GM18517 (cell line): ENCODE measurements around the gene PIRT.

Experiments used
- ATAC-seq: cut with Tn5 transposase; IDR thresholded peaks from one replicate; pipeline ENCODE4 v1.9.1; 2021; ENCODE audit warnings: mild to moderate bottlenecking, moderate library complexity; ENCODE audit not compliant: unreplicated experiment

The PIRT gene

DNA sequence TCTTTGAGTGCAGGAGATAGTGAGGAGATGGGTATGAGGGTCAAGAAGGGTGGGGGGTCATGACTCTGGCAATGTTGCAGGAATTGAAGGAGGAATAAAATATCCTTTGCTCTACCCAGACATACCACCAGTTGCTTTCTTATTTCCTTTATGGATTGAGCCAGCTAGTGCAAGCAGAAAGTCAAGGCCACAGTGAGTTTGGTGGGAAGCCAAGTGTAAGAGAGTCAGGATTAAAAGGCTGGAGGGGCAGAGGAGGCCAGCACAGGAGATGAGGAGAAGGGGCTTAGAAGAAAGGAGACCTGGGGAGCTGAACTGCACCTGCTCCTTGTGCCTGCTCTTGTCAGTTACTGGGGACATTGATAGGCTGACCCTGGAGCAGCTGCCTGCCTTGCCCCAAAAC lies 16.1 kb downstream of the PIRT start:
- no peak for ATAC-seq

DNA sequence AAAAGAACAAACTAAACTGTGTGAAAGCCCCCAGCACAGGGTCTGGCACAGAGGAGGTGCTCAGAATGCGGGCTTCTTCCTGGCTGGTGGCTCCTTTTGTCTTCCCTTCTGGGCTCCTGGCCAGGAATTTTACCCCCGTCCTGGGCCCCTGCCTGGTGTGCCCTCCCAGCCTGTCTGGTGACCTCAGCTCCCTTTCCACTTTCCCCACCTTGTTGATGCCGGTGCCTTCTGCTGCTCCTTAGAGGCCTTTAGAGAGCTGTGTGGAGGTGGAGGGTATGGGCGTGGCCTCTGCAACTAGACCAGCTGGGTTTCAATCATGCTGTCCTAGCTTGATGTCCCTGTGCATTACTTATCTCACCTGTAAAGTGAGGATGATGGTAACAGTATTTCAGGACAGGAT lies 16.8 kb downstream of the PIRT start:
- ATAC-seq = no peak

GRCh38 chr17:10815319-10815718 lies 22.6 kb downstream of the PIRT start:
- no peak for ATAC-seq

GRCh38 chr17:10814075-10814474 lies 23.8 kb downstream of the PIRT start:
- no peak for ATAC-seq

- no peak for ATAC-seq
Observed at GRCh38 chr17:10812674-10813073, 25.2 kb downstream of the PIRT start.

DNA sequence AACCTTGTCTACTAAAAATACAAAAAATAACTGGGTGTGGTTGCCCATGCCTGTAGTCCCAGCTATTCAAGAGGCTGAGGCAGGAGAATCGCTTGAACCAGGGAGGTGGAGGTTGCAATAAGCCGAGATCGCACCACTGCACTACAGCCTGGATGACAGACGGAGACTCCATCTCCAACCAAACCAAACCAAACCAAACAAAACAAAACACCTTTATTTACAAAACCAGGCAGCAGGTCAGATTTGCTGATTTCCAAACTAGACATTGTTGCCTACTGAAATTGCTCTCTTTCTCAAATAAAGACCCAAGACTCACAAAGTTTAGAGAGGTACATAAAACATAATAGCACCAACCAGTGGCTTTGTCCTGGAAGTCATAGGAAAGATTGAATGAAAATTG lies 28.3 kb downstream of the PIRT start:
- no peak for ATAC-seq

GRCh38 chr17:10807704-10808128 lies 30.2 kb downstream of the PIRT start:
- no peak for ATAC-seq

DNA sequence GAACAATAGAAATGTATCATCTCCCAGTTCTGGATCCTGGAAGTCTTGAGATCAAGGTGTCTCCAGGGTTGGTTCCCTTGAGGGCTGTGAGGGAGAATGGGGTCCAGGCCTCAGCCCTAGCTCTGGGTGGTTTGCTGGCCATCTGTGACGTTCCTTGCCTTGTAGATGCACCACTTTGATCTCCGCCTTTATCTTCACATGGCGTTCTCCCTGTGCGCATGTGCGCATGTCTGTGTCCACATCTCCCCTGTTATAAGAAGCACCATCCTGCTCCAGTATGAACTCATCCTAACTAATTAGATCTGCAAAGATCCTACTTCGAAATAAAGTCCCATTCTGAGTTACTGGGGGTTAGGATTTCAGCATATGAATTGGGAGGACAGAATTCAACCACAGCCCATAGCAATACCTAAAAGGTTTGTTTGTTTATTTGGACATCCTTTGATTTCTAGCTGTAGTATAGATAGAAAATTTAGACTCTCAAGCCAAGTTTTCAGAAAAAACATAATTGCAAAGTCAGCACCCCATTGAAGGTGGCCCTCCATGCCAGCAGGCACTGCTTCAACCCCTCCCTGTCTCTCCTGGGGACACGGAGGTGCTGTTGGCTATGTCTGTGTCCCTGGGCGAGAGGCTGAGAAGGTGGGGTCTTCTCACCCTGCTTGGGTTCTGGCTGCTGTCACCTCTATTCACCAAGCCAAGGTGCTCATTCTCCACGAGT lies 31.2 kb downstream of the PIRT start:
- ATAC-seq = no peak

GRCh38 chr17:10805911-10806310 lies 32.0 kb downstream of the PIRT start:
- ATAC-seq = no peak

DNA sequence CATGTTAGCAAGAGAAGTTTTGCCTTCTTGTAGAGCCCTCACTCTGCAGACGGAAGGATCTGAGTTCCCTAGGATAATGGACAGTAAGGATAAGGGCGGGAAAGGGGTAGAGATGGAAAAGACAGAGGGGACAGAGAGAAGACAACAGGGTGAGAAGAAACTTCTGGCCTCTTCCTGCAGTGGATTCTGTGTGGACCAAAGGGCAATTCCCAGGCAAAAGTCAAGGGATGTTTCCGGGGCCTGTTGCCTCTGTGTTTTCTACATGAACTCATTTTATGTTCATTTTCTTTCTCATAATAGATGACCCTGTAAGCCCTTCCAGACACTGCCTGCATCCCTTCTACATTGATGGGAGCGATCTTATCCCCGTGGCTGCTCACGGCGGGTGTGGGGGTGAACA lies 33.3 kb downstream of the PIRT start:
- no peak for ATAC-seq

DNA sequence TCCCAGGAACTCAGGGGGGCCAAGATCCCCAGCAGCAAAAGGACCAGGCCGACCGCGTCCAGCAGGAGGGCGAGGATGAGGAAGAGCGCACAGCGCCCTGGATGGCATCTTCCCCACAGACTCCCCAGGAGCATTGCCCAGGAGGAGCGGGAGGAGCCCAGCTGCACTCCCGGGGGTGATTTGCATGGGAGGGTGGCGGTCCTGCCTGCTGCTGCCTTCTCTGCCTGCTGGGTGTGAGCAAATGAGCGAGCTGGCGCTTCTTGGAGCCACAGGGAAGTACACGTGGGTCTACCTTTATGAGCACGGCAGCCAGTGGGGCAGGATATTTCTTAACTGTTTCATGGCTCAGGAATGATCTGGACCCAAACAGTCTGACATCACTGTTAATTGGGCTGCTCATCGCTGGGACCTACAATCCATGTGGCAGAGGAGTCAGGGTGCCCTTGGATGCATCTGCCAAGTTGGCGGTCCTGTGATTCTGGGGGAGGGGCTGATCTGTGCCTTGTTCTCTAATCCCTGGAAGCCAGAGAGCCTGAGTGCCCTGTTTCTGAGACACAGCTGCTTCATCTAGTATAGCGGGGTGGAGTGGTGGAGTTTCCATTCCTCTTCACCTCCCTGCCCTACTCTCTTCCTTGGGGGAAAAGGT lies 33.9 kb downstream of the PIRT start, which contains the start of gene TMEM238L:
Gene TMEM238L, minus strand, starts transcription at position 270 of the 646 bp plus-strand sequence. Its CDS starts 136 bp downstream, at position 134.
- no peak for ATAC-seq

DNA sequence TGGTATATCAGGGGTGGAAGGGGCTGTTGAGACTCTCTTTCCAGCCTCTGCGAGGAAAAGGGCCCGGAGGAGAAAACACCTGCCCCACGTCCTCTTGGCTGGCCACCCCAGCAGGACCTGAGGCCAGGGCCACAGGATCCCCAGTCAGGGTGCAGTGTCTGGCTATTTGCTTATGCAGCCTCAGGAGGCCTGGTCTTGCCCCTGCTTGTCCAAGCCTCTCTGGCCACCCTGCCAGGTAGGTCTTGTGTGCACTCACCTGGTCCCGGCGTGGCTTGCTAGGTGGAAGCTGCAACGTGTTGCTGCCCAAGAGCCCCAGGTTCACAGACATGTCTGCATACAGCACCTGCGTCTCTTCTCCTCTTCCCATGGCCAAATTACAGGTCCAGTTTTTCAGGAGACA lies 34.5 kb downstream of the PIRT start:
- ATAC-seq = no peak

GRCh38 chr17:10802496-10803284 lies 35.2 kb downstream of the PIRT start:
- no peak for ATAC-seq

GRCh38 chr17:10799407-10799806 lies 38.5 kb downstream of the PIRT start:
- no peak for ATAC-seq

- no peak for ATAC-seq
Observed at GRCh38 chr17:10798910-10799309, 39.0 kb downstream of the PIRT start.

DNA sequence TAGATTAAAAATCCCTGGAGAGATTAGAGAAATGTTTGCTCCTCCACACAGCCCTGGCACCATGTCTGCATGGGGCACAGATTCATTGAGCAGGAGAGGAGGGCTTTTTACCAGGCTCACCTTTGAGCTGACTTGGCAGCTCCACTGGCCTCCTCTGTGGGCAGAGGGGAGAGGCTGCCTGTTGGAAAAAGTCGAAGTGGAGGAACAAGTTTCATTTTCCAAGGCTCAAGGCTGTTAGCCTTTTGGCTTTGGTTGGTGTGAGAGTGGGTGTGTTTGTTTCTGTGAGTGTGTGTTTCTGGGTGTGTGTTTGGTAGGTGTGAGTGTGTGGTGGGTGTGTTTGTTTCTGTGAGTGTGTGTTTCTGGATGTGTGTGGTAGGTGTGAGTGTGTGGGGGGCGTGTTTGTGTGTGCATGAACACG lies 39.5 kb downstream of the PIRT start:
- no peak for ATAC-seq

DNA sequence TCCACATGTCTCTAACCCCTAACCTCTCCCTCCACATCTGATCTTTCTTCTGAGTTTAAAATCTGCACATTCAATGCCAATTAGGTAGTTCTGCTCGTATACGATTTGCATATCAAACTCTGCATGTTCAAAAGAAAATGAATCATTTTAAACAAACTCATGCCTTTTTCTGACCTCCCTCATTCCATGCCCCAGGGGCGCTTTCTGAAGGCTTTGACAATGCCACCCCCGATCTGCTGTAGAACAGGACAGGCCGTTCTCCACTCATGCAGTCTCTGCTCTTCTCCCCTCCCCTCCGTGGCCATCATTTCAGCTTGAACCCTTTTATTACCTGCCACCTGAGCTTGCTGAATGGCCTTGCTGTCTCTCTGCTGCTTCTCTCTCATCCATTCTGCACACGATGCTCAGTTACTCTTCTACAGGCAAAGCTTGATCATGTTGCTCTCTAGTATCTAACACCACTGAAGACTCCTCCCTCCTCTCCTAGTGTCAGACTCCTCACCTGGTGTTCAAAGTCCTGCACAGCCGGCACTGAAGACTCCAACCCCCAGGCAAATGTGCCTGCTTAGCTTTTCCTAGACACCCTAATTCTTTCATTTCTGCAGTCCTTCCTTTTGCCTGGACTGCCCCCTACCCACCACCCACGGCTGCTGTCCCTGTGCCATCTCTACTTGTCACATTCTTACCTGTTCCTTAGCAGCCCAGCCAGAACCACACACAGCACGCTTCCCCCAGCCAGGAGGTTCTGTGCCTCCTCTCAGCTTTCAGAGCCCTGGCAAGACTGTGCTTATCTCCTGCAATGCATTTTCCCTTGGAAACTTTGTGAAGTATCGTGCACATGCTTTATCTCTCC lies 40.2 kb downstream of the PIRT start:
- no peak for ATAC-seq

DNA sequence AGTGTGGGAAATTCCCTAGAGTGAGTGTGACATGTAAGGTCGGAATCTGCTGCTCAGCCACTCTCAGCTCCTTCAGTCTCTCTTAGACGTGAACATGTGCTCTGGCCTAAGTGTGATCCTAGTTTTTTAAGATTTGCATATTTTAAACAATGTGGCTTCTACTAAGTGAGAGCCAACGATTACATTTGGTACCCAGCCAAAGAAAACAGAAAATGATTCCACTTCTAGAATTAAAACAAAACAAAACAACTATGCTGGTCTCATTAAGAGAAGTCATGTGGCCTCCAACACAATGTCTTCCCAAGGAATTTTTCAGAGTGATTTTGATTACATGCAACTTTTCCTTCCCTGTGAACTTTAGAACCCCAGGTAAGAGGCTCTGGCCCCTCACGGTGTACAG lies 44.1 kb downstream of the PIRT start:
- no peak for ATAC-seq

- no peak for ATAC-seq
Observed at GRCh38 chr17:10793256-10793655, 44.6 kb downstream of the PIRT start.

GRCh38 chr17:10792151-10792550 lies 45.7 kb downstream of the PIRT start:
- no peak for ATAC-seq
